Frontal cortex (tissue), 4 donors: ENCODE results near the gene FN3K. TPM values are rescaled to one million over a fixed set of nuclear protein-coding genes. Genes with fewer than 3 reads are reported as not detected.
"Not testable (repeated sequence)": the region's sequence is repeated elsewhere in the genome, so short reads cannot be mapped to it uniquely, and the experiment has no call there.

Experiments
- DNase-seq, 2 donors: peaks; one replicate each; pipeline ENCODE4 v3.0.0; 2012; ENCODE audit warnings: low spot score in 2 of 2
- FAIRE-seq: peaks from 2 replicates; lab custom pipeline; 2012; peaks lifted over from hg19 to GRCh38; lab: Jason Lieb, UNC
- total RNA-seq: library from RNA; depleted of rRNA; stranded (reverse); fragments of >200 nt; gene quantifications from one replicate; pipeline ENCODE4 v1.2.3, GENCODE V29; 2014
- donor health status: control.
- donor health status: control.
- donor health status: control.

FN3K gene
- total RNA-seq, 1 donor from 2014 or later, result 9.8 TPM

DNA sequence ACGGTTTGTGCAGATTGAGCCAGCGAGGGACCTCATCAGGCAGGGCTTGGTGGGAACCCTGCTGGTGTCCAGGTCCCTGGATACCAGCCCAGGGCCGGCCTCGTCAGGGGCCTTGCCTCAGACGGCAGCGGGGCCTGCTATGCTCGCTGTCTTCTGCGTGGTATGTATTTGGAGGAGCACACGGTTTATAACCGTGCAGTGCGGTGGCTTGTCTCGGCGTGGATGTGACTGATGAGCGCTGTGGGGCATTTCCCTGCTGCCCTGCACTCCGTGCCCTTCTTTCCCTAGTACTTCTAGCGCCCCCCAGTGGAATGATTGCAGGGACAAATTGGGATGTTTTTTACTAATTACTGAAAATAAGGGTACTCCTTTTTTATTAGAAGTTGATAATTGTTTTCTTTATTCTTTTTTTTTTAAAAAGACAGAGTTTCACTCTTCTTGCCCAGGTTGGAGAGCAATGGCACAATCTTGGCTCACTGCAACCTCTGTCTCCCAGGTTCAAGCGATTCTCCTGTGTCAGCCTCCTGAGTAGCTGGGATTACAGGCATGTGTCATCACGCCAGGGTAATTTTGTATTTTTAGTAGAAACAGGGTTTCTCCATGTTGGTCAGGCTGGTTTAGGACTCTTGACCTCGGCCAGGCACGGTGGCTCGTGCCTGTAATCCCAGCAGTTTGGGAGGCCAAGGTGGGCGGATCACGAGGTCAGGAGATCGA lies 31.8 kb downstream of the FN3K start:
- peak; percentile 60 to 70 for DNase-seq
- no peak for FAIRE-seq

DNA sequence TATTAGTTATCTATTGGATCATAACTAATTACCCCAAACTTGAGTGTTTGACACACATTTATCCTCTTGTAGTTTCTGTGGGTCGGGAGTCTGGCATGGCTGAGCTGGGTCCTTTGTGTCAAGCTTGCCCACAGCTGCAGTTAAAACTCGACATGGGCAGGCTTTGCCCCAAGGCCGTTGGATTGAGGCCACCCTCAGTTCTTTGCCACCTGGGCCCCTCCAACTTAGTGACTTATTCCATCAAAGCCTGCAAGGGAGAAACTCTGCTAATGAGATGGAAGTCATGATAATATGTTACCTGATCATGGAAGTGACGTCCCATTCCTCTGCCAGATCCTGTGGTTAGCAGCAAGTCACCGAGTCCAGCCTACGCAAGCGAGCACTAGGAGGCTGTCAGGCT lies 33.6 kb downstream of the FN3K start:
- no peak for DNase-seq
- FAIRE-seq, result no peak

DNA sequence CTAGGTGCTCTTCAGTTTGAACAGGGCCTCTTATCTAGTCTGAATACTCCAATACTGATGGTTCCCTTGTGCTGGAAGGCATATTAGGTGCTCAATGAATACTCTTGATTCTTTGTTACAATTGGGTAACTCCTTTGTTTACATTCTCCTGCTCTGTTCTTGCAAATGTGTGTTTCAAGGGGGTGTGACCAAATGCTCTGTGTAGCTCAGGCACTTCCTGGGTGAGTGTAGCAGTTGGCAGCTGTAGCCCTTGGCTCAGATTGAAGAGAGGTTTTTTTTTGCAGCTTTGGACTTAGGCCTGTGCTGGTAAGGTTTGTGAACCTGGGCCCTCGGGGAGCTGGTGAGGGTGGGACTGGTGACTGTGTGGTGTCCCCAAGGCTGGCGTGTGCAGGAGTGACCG lies 36.6 kb downstream of the FN3K start:
- DNase-seq (no peak), FAIRE-seq (no peak)

DNA sequence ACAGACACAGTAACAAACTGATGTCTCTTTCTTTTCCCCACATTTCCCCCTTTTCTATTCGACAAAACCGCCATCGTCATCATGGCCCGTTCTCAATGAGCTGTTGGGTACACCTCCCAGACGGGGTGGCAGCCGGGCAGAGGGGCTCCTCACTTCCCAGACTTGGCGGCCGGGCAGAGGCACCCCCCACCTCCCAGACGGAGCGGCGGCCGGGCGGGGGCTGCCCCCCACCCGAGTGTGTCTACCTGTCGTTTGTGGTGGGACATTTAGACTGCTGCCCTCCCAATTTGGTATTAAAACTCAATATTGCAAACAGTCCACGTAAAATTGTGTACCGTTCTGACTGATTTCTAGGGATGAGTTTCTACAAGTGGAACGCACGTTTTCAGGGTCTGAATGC lies 39.0 kb downstream of the FN3K start:
- DNase-seq, FAIRE-seq: not testable (repeated sequence)

DNA sequence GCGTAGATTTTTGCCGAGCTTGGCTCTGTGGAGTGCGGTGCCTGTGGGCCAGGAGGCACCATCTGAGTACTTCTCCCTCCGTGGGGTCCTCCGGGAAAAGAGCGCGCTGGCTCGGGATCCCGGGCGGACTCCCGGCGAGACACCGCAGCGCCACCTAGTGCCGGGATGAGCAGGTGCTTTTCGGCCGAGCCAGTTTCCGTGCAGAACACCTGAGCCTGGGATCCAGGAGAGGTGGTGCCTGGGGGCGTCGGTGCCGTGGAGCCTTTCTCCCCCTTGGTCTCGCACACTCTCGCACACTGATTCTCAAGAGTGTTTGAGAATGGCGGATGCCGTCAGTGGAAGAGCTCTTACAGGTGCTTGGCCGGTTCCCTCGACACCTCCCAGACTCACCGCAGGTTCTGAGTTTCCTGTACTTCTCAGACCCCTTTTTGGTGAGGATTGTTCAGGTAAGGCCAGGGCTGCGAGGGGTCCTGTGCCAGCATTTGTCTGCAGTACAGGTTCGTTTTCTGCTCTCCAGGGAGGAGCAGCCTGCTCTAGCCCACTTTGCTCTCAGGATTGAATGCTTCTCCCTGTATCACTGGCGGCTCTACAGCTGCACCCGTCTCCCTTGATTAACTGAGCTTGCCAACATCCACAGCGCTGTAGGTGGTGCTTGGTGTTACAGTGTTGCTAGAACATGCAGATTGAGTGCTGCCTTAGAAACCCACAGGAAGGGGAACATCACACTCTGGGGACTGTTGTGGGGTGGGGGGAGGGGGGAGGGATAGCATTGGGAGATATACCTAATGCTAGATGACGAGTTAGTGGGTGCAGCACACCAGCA lies 39.8 kb downstream of the FN3K start:
- FAIRE-seq (no peak), DNase-seq (peak; percentile 76 to 86)

DNA sequence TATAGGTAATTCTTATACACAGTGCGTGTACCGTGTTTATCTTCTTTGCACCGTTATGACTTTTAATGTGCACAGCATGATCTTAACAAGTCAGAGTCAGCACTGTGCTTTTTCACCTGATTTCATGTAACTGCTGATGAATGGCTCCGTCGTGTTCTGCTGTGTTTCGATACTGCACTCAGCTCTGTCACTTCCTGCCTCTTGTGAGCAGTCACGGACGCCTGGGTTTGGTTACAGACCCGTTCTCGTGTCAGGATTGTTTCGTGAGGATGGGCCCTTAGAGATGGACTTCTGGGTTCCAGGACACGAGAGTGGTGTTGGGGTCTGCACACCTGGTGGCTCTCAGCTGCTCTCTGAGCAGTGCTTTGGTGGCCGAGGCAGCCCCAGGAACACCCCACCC lies 41.0 kb downstream of the FN3K start:
- no peak for FAIRE-seq

DNA sequence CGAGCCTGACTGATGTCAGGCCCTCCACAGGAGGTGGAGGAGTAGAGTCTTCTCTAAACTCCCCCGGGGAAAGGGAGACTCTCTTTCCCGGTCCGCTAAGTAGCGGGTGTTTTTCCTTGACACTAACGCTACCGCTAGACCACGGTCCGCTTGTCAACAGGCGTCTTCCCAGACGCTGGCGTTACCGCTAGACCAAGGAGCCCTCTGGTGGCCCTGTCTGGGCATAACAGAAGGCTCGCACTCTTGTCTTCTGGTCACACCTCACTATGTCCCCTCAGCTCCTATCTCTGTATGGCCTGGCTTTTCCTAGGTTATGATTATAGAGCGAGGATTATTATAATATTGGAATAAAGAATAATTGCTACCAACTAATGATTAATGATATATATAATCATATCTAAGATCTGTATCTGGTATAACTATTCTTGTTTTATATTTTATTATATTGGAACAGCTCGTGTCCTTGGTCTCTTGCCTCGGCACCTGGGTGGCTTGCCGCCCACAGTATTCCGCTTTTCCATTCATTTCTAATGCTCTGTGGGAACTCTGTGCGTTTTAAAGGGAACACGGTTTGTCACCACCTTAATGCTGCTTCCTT lies 42.5 kb downstream of the FN3K start:
- FAIRE-seq, DNase-seq: not testable (repeated sequence)

More for the DNA sequence above, 41.0 kb downstream of the FN3K start:
- DNase-seq, result no peak

DNA sequence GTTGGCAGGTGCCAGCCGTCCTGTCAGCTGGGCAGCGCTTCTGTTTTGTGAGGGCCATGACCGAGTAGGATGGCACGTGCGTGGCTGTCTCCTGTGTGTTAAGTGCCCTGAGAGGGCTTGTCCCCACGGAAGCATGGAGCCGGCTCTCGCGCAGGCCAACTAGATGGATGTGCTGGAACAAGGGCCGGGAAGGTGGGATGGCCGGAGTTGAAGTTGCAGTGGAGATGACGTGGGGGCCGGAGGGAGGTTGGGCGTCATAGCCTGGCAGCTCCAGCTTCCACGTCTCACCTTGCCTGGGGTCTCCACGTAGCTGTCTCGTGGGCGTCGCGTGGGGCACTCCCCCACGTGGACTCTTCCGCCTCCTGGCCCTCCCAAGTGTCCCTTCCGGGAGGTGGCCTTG lies 44.1 kb downstream of the FN3K start:
- FAIRE-seq, result no peak
- no peak for DNase-seq

DNA sequence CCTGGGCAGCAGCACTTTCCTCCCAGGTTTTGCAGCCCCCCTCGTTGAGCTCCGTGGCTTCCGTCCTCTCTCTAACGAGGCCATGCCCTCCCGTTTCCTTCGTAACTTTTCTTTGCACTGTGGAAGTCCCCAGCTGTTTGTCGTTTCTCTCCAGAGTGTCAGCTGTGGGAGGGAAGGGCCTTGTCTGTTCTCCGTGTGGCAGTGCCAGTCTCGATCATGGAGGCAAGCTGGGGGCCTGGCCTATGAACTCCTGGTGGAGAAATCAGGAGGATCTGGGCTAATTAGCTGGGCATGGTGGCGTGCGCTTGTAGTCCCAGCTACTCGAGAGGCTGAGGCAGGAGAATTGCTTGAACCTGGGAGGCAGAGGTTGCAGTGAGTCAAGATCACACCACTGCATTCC lies 44.8 kb downstream of the FN3K start:
- FAIRE-seq, result no peak
- no peak for DNase-seq

DNA sequence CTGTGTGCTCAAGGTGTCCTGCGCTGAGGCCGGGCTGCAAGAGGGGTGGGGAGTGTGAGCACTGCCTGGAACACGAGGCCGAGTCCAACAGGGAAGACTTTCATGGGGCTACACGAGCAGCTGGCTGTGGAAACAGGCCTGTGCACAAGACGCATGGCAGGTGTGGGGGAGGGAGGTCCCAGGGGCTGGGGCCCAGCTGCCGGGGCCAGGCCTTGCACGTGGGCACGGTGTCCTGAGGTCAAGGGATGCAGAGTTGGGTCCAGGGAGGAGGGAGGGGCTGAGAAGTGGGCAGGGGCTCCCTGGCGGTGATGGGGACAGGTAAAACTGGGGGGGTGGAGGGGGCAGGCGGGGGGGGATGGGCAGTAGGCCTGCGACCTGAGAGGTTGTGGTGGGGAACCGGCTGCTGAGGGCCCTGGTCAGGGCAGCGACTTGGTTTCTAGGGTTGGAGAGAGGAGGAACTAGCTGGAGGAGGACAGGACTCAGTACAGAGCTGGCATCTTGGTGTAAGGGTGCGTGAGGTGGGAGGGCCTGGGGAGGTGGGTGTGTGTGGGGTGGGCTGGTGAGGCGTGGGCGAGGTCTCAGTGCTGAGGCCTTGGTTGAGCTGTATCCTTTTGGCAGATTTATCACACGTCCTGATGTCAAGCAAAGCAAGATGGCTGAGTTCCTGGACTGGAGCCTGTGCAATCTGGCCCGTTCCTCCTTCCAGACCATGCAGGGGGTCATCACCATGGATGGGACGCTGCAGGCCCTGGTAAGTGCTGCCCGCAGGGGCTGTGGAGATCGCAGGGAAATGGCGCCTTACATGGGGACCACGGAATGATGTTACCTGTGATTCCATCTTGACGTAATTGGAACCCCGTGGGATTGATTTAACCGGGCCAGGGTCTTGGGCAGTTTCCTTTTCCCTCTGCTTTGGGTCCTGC lies 45.8 kb downstream of the FN3K start:
- DNase-seq (no peak), FAIRE-seq (no peak)

DNA sequence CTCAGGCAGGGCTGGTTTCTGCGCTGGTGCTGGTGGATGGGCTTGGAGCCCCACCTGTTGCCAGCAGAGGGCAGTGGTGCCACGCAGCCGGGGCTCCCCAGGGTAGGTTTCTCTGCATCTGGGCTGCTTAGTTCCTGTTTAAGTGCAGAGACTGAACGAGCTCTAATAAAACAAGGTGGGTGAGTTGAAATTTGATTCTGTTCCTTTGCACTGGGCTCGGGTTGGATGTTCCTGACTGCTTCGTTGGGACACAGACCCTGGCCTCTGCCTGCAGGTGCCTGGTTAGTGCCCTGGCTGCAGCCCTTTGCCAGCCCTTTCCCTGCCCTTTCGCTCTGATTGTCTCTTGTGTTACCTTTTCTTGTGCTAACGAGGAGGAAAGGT lies 46.5 kb downstream of the FN3K start:
- DNase-seq, result peak; percentile 82 to 95

DNA sequence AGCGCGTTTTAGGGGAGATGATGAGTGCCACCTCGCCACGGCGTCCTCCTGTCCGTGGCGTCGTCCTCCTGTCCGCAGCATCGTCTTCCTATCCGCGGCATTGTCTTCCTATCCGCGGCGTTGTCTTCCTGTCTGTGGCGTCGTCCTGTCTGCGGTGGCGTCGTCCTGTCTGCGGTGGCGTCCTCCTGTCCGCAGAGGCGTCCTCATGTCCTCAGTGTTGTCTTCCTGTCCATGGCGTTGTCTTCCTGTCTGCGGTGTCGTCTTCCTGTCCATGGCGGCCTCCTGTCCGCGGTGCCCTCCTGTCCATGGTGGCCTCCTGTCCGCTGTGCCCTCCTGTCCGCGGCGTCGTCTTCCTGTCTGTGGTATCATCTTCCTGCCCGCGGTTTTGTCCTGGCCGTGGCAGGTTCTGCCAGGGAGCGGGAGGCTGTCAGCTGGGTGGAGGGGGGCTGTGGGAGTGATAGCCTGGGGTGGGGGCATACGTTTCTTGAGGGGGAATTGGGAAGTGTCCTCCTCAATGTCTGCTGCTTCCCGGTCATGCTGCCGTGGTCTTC lies 47.3 kb downstream of the FN3K start:
- FAIRE-seq, result no peak
- DNase-seq, result no peak

More for the DNA sequence above, 46.5 kb downstream of the FN3K start:
- FAIRE-seq, result no peak

DNA sequence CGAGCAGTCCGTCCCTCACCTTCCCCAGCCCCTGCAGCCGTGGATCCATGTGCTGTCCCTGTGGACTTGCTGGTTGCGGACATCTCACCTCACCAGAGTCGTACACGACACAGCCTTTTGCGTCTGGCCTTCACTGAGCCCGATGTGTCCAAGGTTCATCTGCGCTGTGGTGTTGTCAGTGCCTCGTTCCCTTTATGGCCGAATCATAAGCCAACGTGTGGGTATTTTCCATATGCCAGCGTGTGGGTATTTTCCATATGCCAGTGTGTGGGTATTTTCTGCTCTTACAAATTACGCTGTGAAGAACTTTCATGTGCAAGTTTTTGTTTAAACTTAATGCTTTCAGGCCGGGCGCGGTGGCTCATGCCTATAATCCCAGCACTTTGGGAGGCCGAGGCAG lies 48.1 kb downstream of the FN3K start:
- no peak for DNase-seq
- no peak for FAIRE-seq

DNA sequence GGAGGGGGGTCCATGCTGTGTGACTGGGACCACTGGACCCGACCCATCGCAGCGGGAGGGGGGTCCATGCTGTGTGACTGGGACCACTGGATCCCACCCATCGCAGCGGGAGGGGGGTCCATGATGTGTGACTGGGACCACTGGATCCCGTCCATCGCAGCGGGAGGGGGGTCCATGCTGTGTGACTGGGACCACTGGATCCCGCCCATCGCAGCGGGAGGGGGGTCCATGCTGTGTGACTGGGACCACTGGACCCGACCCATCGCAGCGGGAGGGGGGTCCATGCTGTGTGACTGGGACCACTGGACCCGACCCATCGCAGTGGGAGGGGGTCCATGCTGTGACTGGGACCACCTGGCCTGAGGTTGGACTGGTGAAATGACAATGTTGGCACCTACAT lies 50.2 kb downstream of the FN3K start:
- not testable (repeated sequence) for DNase-seq, FAIRE-seq

DNA sequence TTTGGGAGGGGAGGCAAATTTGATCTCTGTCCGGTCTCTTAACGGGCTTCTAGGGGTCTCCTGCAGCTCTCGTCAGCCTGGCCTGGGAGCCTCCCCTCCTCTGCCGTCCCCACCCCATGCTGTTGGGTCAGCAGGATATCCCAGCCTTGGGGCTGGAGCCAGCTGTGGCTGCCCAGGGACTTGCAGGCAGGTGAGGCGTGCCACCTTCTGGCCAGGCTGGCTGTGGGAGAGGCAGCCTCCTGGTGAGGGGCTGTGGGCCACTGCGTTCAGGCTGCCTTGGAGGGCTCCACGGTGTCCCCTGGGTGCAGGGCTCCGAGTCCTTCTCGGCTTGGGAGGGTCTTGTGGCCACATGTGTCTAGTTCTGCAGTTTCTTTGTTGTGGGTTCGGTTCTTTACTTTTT lies 51.0 kb downstream of the FN3K start:
- FAIRE-seq (no peak), DNase-seq (no peak)

DNA sequence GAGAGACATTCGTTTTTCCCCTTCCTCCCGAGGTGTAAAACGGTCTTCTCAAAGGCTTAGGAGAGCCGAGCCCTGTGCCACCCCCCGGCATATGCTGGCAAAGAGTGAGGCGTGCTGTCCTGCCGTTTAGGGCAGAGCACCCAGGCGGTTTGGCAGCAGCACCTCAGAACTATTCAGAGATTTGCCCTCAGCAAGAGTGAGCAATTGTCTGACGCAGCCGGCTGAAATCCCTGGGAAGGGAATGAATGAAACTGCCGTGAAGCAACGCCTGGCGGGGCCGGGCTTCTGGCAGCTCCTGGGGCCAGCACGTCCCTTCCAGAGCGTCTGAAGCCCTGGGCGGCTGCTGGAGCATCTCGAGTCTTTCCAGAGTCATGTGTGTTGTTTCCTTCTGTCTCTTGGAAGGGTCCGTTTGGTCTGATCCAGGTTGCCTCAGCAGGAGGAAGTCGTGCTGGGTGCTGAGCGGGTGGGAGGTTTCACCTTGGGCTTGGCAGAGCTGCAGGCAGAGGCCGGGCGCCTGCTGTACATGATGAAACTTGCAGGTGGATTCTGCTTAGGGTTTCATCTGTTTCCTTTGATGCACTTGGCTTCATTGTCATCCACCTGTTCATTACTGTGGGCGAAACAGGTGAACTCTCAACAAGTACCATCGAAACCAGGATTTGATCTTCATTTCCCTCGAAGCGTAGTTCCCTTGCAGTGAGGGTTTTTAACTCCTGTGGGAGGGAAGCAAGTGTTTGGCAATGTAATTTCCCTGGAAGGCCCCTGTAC lies 51.9 kb downstream of the FN3K start:
- no peak for FAIRE-seq

DNA sequence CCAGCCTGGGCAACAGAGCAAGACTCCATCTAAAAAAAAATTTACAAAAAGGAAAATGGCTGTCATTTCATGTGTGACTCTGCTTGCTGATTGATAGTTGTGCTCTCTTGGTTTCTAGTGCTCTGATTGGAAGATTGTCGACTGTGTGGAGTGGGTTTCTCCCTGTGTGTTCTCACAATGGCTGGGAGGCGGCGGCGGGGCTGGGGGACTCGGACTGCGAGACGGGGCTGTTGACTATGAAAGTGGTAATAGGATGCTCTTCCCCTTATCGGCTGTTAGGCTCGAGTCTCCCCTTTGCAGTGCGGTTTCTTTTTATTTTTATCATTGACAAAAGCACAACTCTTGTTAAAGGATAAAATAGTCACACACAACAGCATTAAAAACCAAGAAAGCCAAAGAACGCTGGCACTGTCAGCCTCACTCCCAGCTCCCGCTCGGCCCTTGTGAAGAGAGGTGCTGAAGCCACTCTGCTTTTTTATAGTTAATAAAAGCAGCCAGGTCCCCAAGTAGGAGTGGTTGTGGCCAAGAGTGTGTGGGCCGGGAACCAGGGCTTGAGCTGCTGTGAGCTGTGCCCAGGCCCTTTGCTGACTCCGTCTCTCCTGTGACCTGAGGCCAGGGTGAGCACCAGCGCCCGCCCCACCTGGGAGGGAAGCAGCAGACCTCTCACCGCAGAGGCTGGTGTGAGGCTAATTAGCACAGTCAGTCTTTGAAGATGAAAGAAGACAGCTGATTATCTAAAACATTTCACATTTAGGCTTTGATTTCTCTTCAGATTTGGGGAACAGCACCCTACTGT lies 53.0 kb downstream of the FN3K start:
- DNase-seq (no peak), FAIRE-seq (no peak)

More for the DNA sequence above, 51.9 kb downstream of the FN3K start:
- DNase-seq, result no peak

DNA sequence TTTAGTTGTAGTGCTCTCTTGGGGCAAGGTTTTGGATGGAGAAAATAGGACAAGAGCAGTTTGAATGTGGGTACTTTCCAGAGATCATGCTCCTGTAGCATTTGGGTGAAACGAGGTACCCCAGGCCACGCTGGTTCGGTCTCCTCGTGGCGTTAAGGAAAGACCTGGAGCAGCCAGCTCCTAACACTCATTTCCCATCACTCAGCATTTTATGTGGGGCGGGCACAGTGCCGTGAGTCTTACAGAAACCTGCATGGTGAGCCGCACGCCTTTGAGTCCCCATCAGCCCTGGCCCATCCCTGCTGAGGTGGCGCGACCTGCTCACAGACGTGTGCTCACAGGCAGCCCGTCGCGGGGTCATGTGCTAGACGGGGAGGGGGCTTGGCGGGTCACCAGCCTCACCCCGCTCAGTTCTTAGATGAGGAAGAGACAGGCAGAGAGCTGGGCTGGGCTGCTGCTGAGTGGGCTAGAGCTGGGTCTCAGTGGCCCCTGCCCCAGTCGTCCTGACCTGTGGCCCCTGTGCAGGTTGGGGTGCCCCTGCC lies 53.7 kb downstream of the FN3K start:
- DNase-seq (no peak), FAIRE-seq (no peak)
